Measurements from ENCODE around the gene PAK3.

DNA sequence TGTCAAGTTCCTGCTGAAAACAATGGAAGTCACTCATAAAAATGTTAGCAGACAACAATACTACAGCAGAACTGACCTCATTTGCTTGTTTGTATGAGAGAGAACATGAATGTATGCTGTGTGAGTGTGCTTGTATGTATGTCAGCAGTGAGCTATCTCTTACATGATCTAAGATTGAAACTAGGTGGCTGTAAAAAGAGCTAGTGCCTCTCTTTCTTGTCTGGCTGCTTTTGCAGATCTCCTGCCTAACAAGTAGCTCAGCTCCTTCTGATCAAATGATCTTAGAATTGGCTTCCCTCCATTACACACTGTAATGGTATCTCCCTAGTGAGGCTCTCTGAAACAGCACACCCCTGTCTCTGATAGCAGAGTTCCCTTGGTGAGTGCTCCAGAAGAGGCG is 20.7 kb downstream of the PAK3 start:
- TF ChIP-seq CTCF (conservative IDR thresholded peaks at IDR 0.05; ENCODE audit: low read depth in 2 of 2), result no peak
- TF ChIP-seq POLR2AphosphoS5 (IDR thresholded peaks at IDR 0.05; ENCODE audit: low read depth), result no peak
- no peak for TF ChIP-seq CREB1 (CRISPR knock-in tag; IDR thresholded peaks at IDR 0.05; ENCODE audit: low read depth)
- TF ChIP-seq EZH2 (IDR thresholded peaks at IDR 0.05; ENCODE audit: low read depth, unreplicated experiment), result no peak
- TF ChIP-seq, protein P1, sequence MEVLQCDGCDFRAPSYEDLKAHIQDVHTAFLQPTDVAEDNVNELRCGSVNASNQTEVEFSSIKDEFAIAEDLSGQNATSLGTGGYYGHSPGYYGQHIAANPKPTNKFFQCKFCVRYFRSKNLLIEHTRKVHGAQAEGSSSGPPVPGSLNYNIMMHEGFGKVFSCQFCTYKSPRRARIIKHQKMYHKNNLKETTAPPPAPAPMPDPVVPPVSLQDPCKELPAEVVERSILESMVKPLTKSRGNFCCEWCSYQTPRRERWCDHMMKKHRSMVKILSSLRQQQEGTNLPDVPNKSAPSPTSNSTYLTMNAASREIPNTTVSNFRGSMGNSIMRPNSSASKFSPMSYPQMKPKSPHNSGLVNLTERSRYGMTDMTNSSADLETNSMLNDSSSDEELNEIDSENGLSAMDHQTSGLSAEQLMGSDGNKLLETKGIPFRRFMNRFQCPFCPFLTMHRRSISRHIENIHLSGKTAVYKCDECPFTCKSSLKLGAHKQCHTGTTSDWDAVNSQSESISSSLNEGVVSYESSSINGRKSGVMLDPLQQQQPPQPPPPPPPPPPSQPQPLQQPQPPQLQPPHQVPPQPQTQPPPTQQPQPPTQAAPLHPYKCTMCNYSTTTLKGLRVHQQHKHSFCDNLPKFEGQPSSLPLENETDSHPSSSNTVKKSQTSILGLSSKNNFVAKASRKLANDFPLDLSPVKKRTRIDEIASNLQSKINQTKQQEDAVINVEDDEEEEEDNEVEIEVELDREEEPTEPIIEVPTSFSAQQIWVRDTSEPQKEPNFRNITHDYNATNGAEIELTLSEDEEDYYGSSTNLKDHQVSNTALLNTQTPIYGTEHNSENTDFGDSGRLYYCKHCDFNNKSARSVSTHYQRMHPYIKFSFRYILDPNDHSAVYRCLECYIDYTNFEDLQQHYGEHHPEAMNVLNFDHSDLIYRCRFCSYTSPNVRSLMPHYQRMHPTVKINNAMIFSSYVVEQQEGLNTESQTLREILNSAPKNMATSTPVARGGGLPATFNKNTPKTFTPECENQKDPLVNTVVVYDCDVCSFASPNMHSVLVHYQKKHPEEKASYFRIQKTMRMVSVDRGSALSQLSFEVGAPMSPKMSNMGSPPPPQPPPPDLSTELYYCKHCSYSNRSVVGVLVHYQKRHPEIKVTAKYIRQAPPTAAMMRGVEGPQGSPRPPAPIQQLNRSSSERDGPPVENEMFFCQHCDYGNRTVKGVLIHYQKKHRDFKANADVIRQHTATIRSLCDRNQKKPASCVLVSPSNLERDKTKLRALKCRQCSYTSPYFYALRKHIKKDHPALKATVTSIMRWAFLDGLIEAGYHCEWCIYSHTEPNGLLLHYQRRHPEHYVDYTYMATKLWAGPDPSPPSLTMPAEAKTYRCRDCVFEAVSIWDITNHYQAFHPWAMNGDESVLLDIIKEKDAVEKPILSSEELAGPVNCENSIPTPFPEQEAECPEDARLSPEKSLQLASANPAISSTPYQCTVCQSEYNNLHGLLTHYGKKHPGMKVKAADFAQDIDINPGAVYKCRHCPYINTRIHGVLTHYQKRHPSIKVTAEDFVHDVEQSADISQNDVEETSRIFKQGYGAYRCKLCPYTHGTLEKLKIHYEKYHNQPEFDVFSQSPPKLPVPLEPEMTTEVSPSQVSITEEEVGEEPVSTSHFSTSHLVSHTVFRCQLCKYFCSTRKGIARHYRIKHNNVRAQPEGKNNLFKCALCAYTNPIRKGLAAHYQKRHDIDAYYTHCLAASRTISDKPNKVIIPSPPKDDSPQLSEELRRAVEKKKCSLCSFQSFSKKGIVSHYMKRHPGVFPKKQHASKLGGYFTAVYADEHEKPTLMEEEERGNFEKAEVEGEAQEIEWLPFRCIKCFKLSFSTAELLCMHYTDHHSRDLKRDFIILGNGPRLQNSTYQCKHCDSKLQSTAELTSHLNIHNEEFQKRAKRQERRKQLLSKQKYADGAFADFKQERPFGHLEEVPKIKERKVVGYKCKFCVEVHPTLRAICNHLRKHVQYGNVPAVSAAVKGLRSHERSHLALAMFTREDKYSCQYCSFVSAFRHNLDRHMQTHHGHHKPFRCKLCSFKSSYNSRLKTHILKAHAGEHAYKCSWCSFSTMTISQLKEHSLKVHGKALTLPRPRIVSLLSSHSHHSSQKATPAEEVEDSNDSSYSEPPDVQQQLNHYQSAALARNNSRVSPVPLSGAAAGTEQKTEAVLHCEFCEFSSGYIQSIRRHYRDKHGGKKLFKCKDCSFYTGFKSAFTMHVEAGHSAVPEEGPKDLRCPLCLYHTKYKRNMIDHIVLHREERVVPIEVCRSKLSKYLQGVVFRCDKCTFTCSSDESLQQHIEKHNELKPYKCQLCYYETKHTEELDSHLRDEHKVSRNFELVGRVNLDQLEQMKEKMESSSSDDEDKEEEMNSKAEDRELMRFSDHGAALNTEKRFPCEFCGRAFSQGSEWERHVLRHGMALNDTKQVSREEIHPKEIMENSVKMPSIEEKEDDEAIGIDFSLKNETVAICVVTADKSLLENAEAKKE (CRISPR knock-in tag; IDR thresholded peaks at IDR 0.05), result no peak
- no peak for TF ChIP-seq ETS1 (IDR thresholded peaks at IDR 0.05)
- TF ChIP-seq EZH2phosphoT487 (IDR thresholded peaks at IDR 0.05; ENCODE audit: unreplicated experiment), result no peak
- no peak for TF ChIP-seq JUNB (IDR thresholded peaks at IDR 0.05; ENCODE audit: unreplicated experiment)
- no peak for TF ChIP-seq REST (IDR thresholded peaks at IDR 0.05; ENCODE audit: unreplicated experiment)
- no peak for TF ChIP-seq NANOG (IDR thresholded peaks at IDR 0.05; ENCODE audit: borderline replicate concordance)
- TF ChIP-seq STAT1 (IDR thresholded peaks at IDR 0.05; ENCODE audit: unreplicated experiment), result no peak
- no peak for TF ChIP-seq ZNF114 (CRISPR knock-in tag; IDR thresholded peaks at IDR 0.05)
